GM18861 (cell line): Measurements from ENCODE around the gene TSPEAR.

Experiments
- ATAC-seq: cut with Tn5 transposase; IDR thresholded peaks from one replicate; pipeline ENCODE4 v1.9.1; 2021; ENCODE audit not compliant: unreplicated experiment

TSPEAR gene

DNA sequence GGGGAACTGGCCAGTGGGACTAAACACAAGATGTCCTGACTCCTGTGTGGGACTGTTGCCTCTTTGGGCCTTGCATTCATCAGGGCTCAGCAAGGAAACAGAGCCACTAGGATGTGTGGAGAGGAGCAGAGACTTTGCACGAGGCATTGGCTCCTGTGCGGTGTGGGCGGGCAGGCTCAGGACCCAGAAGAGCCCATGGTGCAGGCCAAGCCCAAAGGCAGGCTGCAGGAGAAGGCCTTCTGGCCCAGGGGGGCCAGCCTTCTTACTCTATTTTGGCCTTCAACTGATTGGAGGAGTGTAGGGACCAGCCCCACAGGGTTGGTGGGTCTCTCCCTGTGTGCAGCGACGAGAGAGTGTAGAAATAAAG is 232.6 kb downstream of the TSPEAR start:
- ATAC-seq = no peak

DNA sequence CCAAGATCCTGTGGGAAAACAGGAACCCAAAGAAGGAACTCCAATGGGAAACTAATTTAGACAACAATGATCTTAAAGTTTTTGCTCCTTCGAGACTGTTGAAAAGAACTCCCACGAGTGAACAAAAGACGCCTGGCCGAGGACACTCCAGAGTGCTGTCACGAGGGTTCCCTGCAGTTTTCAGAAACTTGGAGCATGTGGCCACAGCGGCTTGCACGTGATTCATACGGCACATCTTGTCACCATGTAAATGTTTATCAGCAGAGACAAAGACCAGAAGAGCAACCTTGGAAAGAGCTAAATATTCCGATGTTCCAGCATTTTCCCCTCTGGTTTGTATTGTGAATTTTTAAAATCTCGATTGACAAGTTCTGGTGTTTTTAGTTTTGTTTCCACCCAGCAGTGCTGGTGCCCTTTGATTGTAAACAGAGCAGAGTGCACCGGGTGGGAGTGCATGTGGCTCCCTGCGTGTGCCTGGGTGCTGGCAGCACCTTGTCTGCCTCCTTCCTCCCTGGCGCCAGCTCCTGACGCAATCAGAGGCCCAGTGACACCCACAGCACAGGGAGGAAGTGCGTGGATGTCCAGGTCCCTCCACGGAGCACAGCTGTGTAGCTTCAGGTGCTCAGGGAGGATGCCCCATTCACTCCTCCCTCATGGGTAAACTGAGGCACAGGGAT is 233.1 kb downstream of the TSPEAR start:
- ATAC-seq = no peak

GRCh38 chr21:44477712-44478111 is 233.7 kb downstream of the TSPEAR start:
- ATAC-seq = no peak

GRCh38 chr21:44477131-44477530 is 234.2 kb downstream of the TSPEAR start:
- ATAC-seq = no peak

GRCh38 chr21:44475266-44475845 is 236.0 kb downstream of the TSPEAR start:
- ATAC-seq = no peak

DNA sequence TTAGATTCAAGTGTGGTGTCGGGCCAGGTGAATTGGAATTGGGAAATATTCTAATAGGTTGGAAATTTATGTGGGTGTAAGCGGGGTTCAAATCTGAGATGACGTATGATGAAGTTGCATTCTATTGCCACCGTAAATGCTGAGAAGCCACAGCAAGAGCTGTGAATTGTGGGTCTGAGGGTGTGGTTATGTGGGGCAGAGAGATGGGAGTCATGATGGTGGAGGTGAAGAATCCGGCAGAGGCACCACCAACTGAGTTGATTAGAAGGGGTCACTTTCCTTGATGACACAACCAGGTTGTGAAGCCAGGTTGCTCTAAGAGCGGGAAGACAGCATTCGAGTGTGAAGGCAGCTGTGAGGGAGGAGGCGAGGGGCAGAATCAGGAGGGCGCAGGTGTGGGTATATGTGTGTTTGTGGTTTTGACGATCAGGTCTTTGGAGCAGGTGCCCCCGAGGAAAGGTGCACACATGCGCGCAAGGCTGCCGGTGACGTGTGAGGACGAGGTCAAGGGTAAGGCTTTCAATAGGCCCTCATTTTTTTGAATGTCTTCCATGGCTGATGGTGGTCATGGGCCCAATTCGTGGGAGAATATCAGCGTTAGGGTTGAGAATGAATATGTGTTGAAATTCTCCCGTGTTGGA is 237.3 kb downstream of the TSPEAR start:
- ATAC-seq = no peak

GRCh38 chr21:44471996-44472395 is 239.4 kb downstream of the TSPEAR start:
- no peak for ATAC-seq

GRCh38 chr21:44471341-44471740 is 240.0 kb downstream of the TSPEAR start:
- no peak for ATAC-seq

GRCh38 chr21:44467859-44468195 is 243.5 kb downstream of the TSPEAR start:
- no peak for ATAC-seq

DNA sequence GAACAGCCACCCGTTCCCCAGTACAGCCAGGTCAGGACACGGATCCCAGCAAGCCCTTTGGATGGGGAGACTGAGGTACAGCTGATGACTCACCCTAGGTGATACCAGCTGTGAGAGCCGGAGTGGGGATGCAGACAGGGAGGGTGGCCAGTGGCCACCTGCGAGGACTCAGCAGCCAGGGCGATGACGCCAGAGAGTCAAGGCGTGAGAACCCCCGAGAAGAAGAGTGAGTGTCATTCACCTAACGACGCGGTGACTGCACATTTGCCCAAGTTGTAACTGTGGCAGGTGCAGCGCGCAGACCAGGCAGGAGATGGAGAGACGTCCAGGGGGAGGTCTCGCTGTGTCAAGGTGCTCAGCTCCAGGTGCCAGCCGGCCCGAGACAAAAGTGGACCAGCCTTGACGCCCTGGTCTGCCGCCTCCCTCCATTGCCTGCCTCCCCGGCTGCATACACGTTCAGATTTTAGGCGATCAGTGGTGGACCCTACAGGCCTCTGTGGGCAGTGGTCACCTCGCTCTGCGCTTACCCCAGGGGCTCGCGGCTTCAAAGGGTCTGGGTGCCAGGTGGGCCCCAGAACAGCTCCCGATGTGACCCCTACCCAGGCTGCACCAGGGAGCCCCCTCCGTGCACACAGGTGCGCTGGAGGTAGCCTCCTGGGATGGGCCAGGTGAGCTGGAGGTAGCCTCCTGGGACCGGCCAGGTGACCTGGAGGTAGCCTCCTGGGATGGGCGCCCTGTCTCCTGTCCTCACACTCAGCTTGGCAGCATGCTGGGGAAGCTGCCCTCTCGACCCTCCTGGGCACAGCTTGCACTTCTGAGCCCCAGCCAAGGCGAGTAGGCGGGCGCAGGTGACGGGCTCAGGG is 244.1 kb downstream of the TSPEAR start:
- ATAC-seq = no peak

DNA sequence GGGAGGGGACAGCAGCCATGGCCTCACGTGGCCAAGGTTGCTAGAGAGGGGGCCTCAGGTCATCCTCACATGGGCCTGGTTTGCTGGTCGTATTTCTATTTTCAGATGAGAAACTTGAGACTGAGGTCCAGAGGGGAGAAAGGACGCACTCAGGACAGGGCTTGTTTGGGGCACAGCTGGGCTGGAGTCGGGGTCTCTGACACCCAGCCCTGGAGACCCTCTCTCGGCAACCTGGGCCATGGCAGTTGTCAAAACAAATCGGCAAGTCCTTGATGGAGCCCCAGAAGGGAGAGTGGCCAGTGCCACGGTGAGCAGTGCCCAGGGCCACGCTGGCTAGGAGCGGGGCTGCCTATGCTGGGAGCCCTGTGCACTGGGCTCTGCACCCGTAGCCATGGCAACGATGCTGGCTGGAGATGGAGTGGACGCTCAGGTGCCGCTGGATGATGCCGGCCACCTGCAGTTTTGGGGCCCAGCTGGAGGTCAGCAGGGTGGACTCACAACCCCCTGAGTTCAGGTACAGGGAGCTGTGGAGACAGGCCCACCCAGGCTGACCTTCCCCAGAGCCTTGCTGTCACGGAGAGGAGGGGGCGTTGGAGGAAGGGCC is 244.9 kb downstream of the TSPEAR start:
- no peak for ATAC-seq

DNA sequence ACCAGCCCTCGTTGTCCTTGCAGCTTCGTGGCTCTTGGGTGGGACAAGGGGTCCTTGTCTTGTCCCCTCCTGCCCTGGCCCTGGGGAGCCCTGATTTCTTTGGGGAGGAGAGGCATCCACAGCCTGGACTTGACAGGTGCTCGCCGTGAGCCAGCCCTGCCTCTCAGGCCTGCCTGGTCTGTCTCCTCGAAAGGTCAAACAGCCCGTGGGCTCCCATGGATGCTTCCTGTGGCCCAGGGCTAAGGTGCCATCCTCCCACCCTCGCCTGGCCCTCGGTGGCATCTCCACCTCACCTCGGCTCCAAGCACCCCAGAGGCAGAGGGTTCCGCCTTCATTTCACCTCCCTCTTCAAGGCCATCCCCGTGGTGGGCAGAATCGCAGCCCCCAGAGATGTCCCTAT is 247.0 kb downstream of the TSPEAR start:
- no peak for ATAC-seq

- no peak for ATAC-seq
Measured at GRCh38 chr21:44463724-44464123, 247.6 kb downstream of the TSPEAR start.

DNA sequence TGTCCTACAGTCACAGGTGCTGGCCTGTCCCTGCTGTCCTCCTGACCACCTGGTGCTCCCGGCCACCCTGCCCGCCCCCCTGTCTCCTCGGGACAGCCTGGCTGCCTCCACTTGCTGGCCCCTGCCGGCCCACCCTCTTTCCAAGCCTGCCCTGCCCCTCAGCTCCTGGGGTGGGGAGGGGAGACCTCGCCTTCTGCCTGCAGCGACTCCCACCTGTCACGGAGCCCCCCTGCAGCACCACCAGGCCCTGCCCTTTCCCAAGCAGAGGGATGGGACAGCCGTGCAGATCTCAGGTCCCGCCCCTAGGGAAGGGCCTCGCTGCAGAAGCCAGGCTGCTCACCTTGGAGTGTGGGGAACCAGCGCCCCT is 248.6 kb downstream of the TSPEAR start:
- no peak for ATAC-seq

DNA sequence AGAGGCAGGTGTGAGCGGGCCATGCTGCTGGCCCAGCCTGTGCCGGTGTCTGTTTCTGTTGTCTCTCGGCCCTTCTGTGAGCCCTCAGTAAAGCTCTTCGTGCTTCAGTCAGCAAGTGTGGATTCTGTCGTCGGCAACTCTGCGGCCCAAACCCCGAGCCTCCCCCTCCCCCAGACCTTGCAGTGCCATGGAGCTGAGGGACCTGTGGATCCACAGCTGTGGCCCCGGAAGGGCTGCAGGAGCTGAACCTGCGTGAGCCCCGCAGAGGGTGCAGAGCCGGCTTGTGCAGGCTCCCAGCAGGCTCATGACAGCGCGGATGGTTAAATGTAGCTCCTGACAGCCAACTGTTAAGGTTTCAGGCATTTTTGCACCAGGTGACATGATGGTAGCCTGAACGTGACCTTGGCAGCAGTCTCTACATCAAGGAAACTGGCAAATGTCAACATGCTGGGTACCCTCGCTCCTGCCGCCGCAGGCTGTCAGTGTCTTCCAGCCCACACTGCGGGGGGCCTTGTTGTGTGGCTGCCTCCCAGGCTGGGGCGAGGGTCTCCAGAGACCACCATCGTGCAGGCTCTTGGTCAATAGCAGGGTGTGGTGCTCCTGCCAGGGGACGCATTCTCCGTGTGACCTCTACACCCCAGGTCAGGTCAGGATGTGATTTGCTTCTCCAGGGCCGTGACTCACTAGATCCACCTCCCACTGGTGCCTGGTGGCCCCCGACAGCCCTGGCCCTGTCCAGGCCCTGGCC is 249.1 kb downstream of the TSPEAR start:
- ATAC-seq = no peak

- no peak for ATAC-seq
Measured at GRCh38 chr21:44461464-44462001, 249.8 kb downstream of the TSPEAR start.

- ATAC-seq = no peak
Measured at GRCh38 chr21:44461005-44461404, 250.4 kb downstream of the TSPEAR start.

DNA sequence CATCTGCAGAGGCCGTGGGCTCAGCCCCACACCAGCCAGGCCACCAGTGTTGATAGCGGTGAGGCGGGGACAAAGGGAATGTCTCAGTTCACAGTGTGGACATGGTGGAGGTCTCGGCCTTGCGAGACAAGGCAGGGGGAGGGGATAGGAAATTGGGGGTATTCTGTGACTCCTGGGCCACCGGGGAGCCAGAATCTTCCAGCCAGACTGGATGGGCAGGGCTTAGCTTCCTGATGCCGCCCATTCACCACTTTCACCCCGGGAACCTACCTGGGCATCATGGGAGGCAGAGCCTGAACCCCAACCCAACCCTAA is 251.0 kb downstream of the TSPEAR start:
- ATAC-seq = no peak

DNA sequence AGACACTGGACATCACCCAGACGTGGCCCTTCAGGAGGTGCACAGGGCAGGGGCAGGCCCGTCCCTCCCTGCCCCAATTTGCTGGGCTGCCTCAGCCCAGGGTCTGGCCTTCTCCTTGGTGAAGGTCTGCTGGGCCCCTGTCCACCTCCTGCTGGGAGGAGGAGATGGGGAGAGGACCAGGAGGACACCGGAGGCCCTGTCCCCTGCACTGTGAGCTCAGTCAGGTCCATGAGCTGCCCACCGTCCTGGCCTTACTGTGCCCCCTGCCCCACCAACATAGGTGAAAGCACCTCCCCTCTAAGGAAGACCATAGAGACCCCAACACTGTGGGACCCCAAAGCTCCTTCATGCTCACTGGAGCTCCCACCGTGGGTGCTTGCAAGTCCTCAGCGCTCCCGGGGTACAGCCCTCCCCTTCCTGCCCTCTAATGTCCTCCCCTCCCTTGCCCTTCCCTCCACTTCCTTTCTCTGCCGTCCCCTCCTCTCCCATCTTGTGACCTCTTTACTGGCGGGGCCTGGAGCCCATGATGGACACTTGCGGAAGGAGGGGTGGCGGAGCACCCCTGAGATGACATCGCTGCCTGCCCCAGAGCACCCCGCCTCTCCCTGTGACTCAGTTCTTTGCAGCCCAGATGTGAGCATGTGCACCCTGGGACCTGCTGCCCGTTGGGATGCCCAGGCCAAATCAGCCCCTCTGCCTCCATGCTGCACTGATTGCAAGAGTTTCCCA is 251.5 kb downstream of the TSPEAR start:
- no peak for ATAC-seq
